Spleen (tissue), 11 donors: ENCODE measurements around the gene MMS22L. TPM values are rescaled to one million over a fixed set of nuclear protein-coding genes. Genes with fewer than 3 reads are reported as not detected.
"Not testable (repeated sequence)": the region's sequence is repeated elsewhere in the genome, so short reads cannot be mapped to it uniquely, and the experiment has no call there.

Experiments used
- DNase-seq: peaks from one replicate; pipeline ENCODE4 v3.0.0-alpha.2; 2020
- H3K27ac ChIP-seq, 8 donors: fragments of 200-600 bp; sonication (generic) in 7 of 8; 1 replicate in 4 of 8; 2 replicates in 4 of 8; pipeline versions ENCODE4 v1.5.0 to v1.8.0; 2016 to 2021; ENCODE audit warnings: inconsistent platforms in 4 of 8, mild to moderate bottlenecking in 4 of 8, moderate library complexity in 1 of 8
- H3K27me3 ChIP-seq, 7 donors: fragments of 200-600 bp; sonication (generic) in 6 of 7; replicated peaks in 1 of 7; 1 replicate in 4 of 7; 2 replicates in 3 of 7; pipeline versions ENCODE4 v1.5.0 to v1.8.0; 2016 to 2021; ENCODE audit warnings: inconsistent platforms in 3 of 7, mild to moderate bottlenecking in 1 of 7
- H3K36me3 ChIP-seq, 6 donors: fragments of 200-600 bp; sonication (generic) in 5 of 6; 1 replicate in 4 of 6; 2 replicates in 2 of 6; pipeline versions ENCODE4 v1.5.0 to v1.8.0; 2016 to 2021; ENCODE audit warnings: inconsistent platforms in 2 of 6
- H3K4me1 ChIP-seq, 6 donors: fragments of 200-600 bp; sonication (generic) in 5 of 6; 1 replicate in 3 of 6; 2 replicates in 3 of 6; pipeline versions ENCODE4 v1.5.0 to v1.8.0; 2016 to 2021; ENCODE audit warnings: inconsistent platforms in 3 of 6
- H3K4me3 ChIP-seq, 8 donors: fragments of 200-600 bp; sonication (generic) in 7 of 8; 1 replicate in 4 of 8; 2 replicates in 4 of 8; pipeline versions ENCODE4 v1.5.0 to v1.8.0; 2016 to 2021; ENCODE audit warnings: inconsistent platforms in 4 of 8, mild to moderate bottlenecking in 4 of 8, moderate library complexity in 2 of 8
- H3K9me3 ChIP-seq, 8 donors: fragments of 200-600 bp; sonication (generic) in 7 of 8; 1 replicate in 4 of 8; 2 replicates in 4 of 8; pipeline versions ENCODE4 v1.5.0 to v1.8.0; 2016 to 2021; ENCODE audit warnings: inconsistent platforms in 4 of 8
- CTCF ChIP-seq, 11 experiments: fragments of 200-600 bp in 7 of 11; fragments of 450-650 bp in 4 of 11; sonication (generic) in 4 of 11; IDR thresholded peaks in 8 of 11; conservative IDR thresholded peaks in 3 of 11; 1 replicate in 7 of 11; 2 replicates in 4 of 11; pipeline versions ENCODE4 v1.4.0 to v1.8.0; 2016 to 2021; ENCODE audit warnings: antibody characterized with exemption in 11 of 11, inconsistent platforms in 4 of 11, mild to moderate bottlenecking in 1 of 11
- POLR2A ChIP-seq, 3 donors: fragments of 450-650 bp; IDR thresholded peaks; one replicate each; pipeline ENCODE4 v1.5.1; 2017; ENCODE audit warnings: antibody characterized with exemption in 3 of 3, mild to moderate bottlenecking in 1 of 3
- POLR2AphosphoS5 ChIP-seq, 3 donors: sonication (generic); formaldehyde crosslinking; IDR thresholded peaks; one replicate each; pipeline ENCODE4 v1.5.1; 2017; ENCODE audit warnings: antibody characterized with exemption in 3 of 3
- WGBS, 5 donors: extraction: QIAGEN DNeasy Blood & Tissue Kit in 3 of 5; methylation state at CpG; one replicate each; pipeline versions ENCODE4 v1.1.5 to v1.1.7; 2013 to 2018; 5-methylcytosine and 5-hydroxymethylcytosine counted together
- intact Hi-C: fragments of 100-400 bp; cut with DNase I; formaldehyde crosslinking; loops from one replicate; pipeline ENCODE4 v1.15.0; 2023; ENCODE audit warnings: low total_unique reads
- polyA plus RNA-seq, 3 donors: library from polyadenylated mRNA; stranded (reverse); fragments of 200-250 nt; gene quantifications; one replicate each; pipeline ENCODE4 v1.2.1, GENCODE V29; 2013
- total RNA-seq, 7 donors: library from RNA; depleted of rRNA in 3 of 7; stranded (reverse); fragments of >200 nt in 3 of 7; fragmentation: NEBNext Ultra II Directional in 4 of 7; extraction: Animal tissue kit (Norgen Biotek cat#: 25700) in 4 of 7; gene quantifications; one replicate each; pipeline versions ENCODE4 v1.1.0 to v1.2.1, GENCODE V29; 2016 to 2021
- donor health status: healthy with polysubstance abuse.
- donor health status: DM: no; HTN: no; CAD: no; lungs with moderate emphysema.
- donor health status: DM: no; HTN: no; CAD: no.
- donor health status: Bipolar disorder and iron deficiency.
- donor health status: healthy.
- donor health status: DM: no; HTN: no; CAD: no.
- donor health status: DM: yes; HTN: yes; CAD: no.

MMS22L gene
- total and polyA plus RNA-seq, 10 donors: 1.4 to 42.3 (median 12.1) TPM

GRCh38 chr6:97175806-97176205 is 107.2 kb downstream of the MMS22L start:
- Histone ChIP-seq H3K4me1 (no peaks in the 10 kb centered on the region), H3K9me3 (no peaks in the 10 kb centered on the region), H3K4me3 (no peak overlapping the region), H3K27me3 (no peaks in the 10 kb centered on the region), H3K36me3 (peaks cover 0 to 82% (median 2%) of the 10 kb centered on the region in 6 donors), H3K27ac (no peak overlapping the region)
- 90 to 94% (median 92%) methylated on average over 4 of the region's 4 CpGs for WGBS, 5 donors
- TF ChIP-seq CTCF (IDR thresholded peaks at IDR 0.05 in 8 of 11, conservative IDR thresholded peaks at IDR 0.05 in 3 of 11) (no peak), POLR2AphosphoS5 (IDR thresholded peaks at IDR 0.05) (no peak), POLR2A (IDR thresholded peaks at IDR 0.05) (no peak)
- DNase-seq: no peak
- intact Hi-C loops: no loop called here

GRCh38 chr6:97174471-97174870 is 108.5 kb downstream of the MMS22L start:
- WGBS, 5 donors: 95 to 100% (median 99%) methylated on average over 2 of the region's 2 CpGs
- DNase-seq: no peak
- Histone ChIP-seq H3K36me3 (peaks cover 0 to 73% (median 2%) of the 10 kb centered on the region in 6 donors), H3K4me1 (no peaks in the 10 kb centered on the region), H3K4me3 (no peak overlapping the region), H3K27ac (no peak overlapping the region), H3K9me3 (no peaks in the 10 kb centered on the region), H3K27me3 (no peaks in the 10 kb centered on the region)
- TF ChIP-seq POLR2AphosphoS5 (IDR thresholded peaks at IDR 0.05) (no peak), POLR2A (IDR thresholded peaks at IDR 0.05) (no peak), CTCF (IDR thresholded peaks at IDR 0.05 in 8 of 11, conservative IDR thresholded peaks at IDR 0.05 in 3 of 11) (no peak)
- intact Hi-C loops: no loop called here

- H3K4me3 ChIP-seq: no peak overlapping the region
- H3K27ac ChIP-seq: no peak overlapping the region
- H3K4me1 ChIP-seq: no peaks in the 10 kb centered on the region
- intact Hi-C loops: no loop called here
- peaks cover 0 to 19% (median 14%) of the 10 kb centered on the region in 8 donors for H3K9me3 ChIP-seq
- peaks cover 0 to 48% (median 7%) of the 10 kb centered on the region in 6 donors for H3K36me3 ChIP-seq
- TF ChIP-seq POLR2AphosphoS5 (IDR thresholded peaks at IDR 0.05): no peak
- TF ChIP-seq CTCF (IDR thresholded peaks at IDR 0.05 in 8 of 11, conservative IDR thresholded peaks at IDR 0.05 in 3 of 11): no peak
- no peak for TF ChIP-seq POLR2A (IDR thresholded peaks at IDR 0.05)
- DNase-seq: no peak
- no peaks in the 10 kb centered on the region for H3K27me3 ChIP-seq
Measured at GRCh38 chr6:97160280-97160679, 122.7 kb downstream of the MMS22L start.

DNA sequence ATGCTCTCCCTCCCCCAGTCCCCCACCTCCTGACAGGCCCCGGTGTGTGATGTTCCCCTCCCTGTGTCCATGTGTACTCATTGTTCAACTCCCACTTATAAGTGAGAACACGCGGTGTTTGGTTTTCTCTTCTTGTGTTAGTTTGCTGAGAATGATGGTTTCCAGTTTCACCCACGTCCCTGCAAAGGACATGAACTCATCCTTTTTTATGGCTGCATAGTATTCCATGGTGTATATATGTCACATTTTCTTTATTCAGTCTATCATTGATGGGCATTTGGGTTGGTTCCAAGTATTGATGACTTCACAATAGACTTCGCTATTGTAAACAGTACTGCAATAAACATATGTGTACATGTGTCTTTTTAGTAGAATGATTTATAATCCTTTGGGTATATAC is 127.6 kb downstream of the MMS22L start:
- H3K27me3 ChIP-seq, H3K27ac ChIP-seq, H3K4me1 ChIP-seq, DNase-seq, H3K4me3 ChIP-seq, intact Hi-C loops: not testable (repeated sequence)
- peaks cover 0 to 19% (median 11%) of the 10 kb centered on the region in 8 donors for H3K9me3 ChIP-seq
- H3K36me3 ChIP-seq: peaks cover 0 to 36% (median 2%) of the 10 kb centered on the region in 6 donors
- WGBS, 5 donors: 96 to 100% (median 97%) methylated on average over 5 of the region's 5 CpGs

DNA sequence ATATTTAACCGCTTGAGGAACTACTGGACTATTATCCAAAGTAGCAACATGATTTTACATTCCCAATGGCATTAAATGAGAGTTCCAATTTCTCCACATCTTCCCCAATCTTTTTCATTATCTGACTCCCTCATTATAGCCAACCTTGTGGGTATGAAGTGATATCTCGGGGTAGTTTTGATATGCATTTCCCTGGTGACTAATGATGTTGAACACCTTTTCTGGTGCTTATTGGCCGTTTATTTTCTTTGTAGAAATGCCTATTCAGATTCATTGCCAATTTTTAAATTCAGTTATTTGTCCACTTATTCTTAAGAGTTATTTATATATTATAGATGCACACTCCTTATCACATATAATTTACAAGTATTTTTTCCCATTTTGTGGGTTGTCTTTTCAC is 129.0 kb downstream of the MMS22L start:
- TF ChIP-seq POLR2AphosphoS5 (IDR thresholded peaks at IDR 0.05) (no peak), CTCF (IDR thresholded peaks at IDR 0.05 in 8 of 11, conservative IDR thresholded peaks at IDR 0.05 in 3 of 11) (no peak), POLR2A (IDR thresholded peaks at IDR 0.05) (no peak)
- WGBS, 5 donors: 95 to 99% (median 96%) methylated on average over 3 of the region's 3 CpGs

More for the DNA sequence above, 129.0 kb downstream of the MMS22L start:
- no peak overlapping the region for H3K4me3 ChIP-seq
- DNase-seq: no peak
- H3K27ac ChIP-seq: no peak overlapping the region
- H3K27me3 ChIP-seq: no peaks in the 10 kb centered on the region
- H3K4me1 ChIP-seq: no peaks in the 10 kb centered on the region
- intact Hi-C loops: no loop called here
- H3K36me3 ChIP-seq: peaks cover 0 to 35% (median 2%) of the 10 kb centered on the region in 6 donors
- H3K9me3 ChIP-seq: peaks cover 0 to 17% (median 11%) of the 10 kb centered on the region in 8 donors
